Breast epithelium (tissue), 3 donors: ENCODE measurements around the gene SPON1.

Experiments
- CTCF ChIP-seq, 3 donors: fragments of 450-650 bp; IDR thresholded peaks; one replicate each; pipeline ENCODE4 v1.5.1; 2016 to 2017; ENCODE audit warnings: antibody characterized with exemption in 3 of 3, mild to moderate bottlenecking in 3 of 3, moderate library complexity in 3 of 3
- POLR2AphosphoS5 ChIP-seq, 3 donors: sonication (generic); formaldehyde crosslinking; IDR thresholded peaks; one replicate each; pipeline ENCODE4 v1.6.1; 2017; ENCODE audit warnings: antibody characterized with exemption in 3 of 3

GRCh38 chr11:14082338-14082737 lies 119.8 kb downstream of the SPON1 start:
- no peak for TF ChIP-seq CTCF (IDR thresholded peaks at IDR 0.05)
- TF ChIP-seq POLR2AphosphoS5 (IDR thresholded peaks at IDR 0.05) = no peak
